ENCODE measurements around the gene RAB6C.
"Not testable (repeated sequence)": the region's sequence is repeated elsewhere in the genome, so short reads cannot be mapped to it uniquely, and the experiment has no call there.

Gene RAB6C

GRCh38 chr2:129945557-129945956 lies 33.9 kb upstream of the RAB6C start:
- Histone ChIP-seq H3K4me3 (ENCODE audit: insufficient read depth, low read length, poor library complexity, severe bottlenecking) (no peak overlapping the region), H4K20me1 (ENCODE audit: low read depth, low read length) (no peaks in the 10 kb centered on the region), H3K27me3 (ENCODE audit: low read length) (no peaks in the 10 kb centered on the region), H3K9me2 (replicated peaks; ENCODE audit: insufficient read depth, low read length) (no peaks in the 10 kb centered on the region), H3K79me2 (ENCODE audit: insufficient read depth, low read length) (no peaks in the 10 kb centered on the region), H3F3A (ENCODE audit: insufficient read depth) (no peaks in the 10 kb centered on the region), H3K36me3 (ENCODE audit: low read length) (no peaks in the 10 kb centered on the region), H3K4me2 (ENCODE audit: low read depth, low read length, poor library complexity, severe bottlenecking) (no peak overlapping the region), H2AFZ (ENCODE audit: low read depth, low read length, severe bottlenecking) (no peak overlapping the region), H3K9me3 (ENCODE audit: insufficient read depth, low read length) (no peaks in the 10 kb centered on the region), H3K9ac (ENCODE audit: low read length) (no peak overlapping the region), H3K27ac (ENCODE audit: low read depth, low read length) (no peak overlapping the region)
- no peak for TF ChIP-seq CTCF (IDR thresholded peaks at IDR 0.05; ENCODE audit: insufficient read depth, low read length, poor library complexity, severe bottlenecking)

GRCh38 chr2:129947712-129948111 lies 31.8 kb upstream of the RAB6C start:
- not testable (repeated sequence) for H3F3A ChIP-seq (ENCODE audit: insufficient read depth); H3K9me2 ChIP-seq (replicated peaks; ENCODE audit: insufficient read depth, low read length); H2AFZ ChIP-seq (ENCODE audit: low read depth, low read length, severe bottlenecking)

GRCh38 chr2:129956171-129956570 lies 23.3 kb upstream of the RAB6C start:
- not testable (repeated sequence) for H3K4me2 ChIP-seq (ENCODE audit: low read depth, low read length, poor library complexity, severe bottlenecking); H4K20me1 ChIP-seq (ENCODE audit: low read depth, low read length); H3F3A ChIP-seq (ENCODE audit: insufficient read depth); H3K9me3 ChIP-seq (ENCODE audit: insufficient read depth, low read length); H3K9ac ChIP-seq (ENCODE audit: low read length); H3K9me2 ChIP-seq (replicated peaks; ENCODE audit: insufficient read depth, low read length); H3K27ac ChIP-seq (ENCODE audit: low read depth, low read length); H3K4me3 ChIP-seq (ENCODE audit: insufficient read depth, low read length, poor library complexity, severe bottlenecking); H3K79me2 ChIP-seq (ENCODE audit: insufficient read depth, low read length); H3K27me3 ChIP-seq (ENCODE audit: low read length); H3K36me3 ChIP-seq (ENCODE audit: low read length); H2AFZ ChIP-seq (ENCODE audit: low read depth, low read length, severe bottlenecking)

More at GRCh38 chr2:129947712-129948111, 31.8 kb upstream of the RAB6C start:
- H3K4me2 ChIP-seq (ENCODE audit: low read depth, low read length, poor library complexity, severe bottlenecking); H3K27me3 ChIP-seq (ENCODE audit: low read length); H3K9ac ChIP-seq (ENCODE audit: low read length); H3K4me3 ChIP-seq (ENCODE audit: insufficient read depth, low read length, poor library complexity, severe bottlenecking); H3K27ac ChIP-seq (ENCODE audit: low read depth, low read length); H3K36me3 ChIP-seq (ENCODE audit: low read length); H4K20me1 ChIP-seq (ENCODE audit: low read depth, low read length); H3K9me3 ChIP-seq (ENCODE audit: insufficient read depth, low read length); H3K79me2 ChIP-seq (ENCODE audit: insufficient read depth, low read length): not testable (repeated sequence)

- no peaks in the 10 kb centered on the region for H3K79me2 ChIP-seq (ENCODE audit: insufficient read depth, low read length)
- H3K36me3 ChIP-seq (ENCODE audit: low read length), result no peaks in the 10 kb centered on the region
- no peak overlapping the region for H3K4me2 ChIP-seq (ENCODE audit: low read depth, low read length, poor library complexity, severe bottlenecking)
- no peaks in the 10 kb centered on the region for H3K27me3 ChIP-seq (ENCODE audit: low read length)
- H3K9ac ChIP-seq (ENCODE audit: low read length), result no peak overlapping the region
- H4K20me1 ChIP-seq (ENCODE audit: low read depth, low read length), result no peaks in the 10 kb centered on the region
- H3K27ac ChIP-seq (ENCODE audit: low read depth, low read length), result no peak overlapping the region
- no peak overlapping the region for H3K4me3 ChIP-seq (ENCODE audit: insufficient read depth, low read length, poor library complexity, severe bottlenecking)
- H3F3A ChIP-seq (ENCODE audit: insufficient read depth), result no peaks in the 10 kb centered on the region
- no peak overlapping the region for H2AFZ ChIP-seq (ENCODE audit: low read depth, low read length, severe bottlenecking)
- H3K9me2 ChIP-seq (replicated peaks; ENCODE audit: insufficient read depth, low read length), result no peaks in the 10 kb centered on the region
- H3K9me3 ChIP-seq (ENCODE audit: insufficient read depth, low read length), result no peaks in the 10 kb centered on the region
- no peak for TF ChIP-seq CTCF (IDR thresholded peaks at IDR 0.05; ENCODE audit: insufficient read depth, low read length, poor library complexity, severe bottlenecking)
- no peak for TF ChIP-seq EZH2phosphoT487 (conservative IDR thresholded peaks at IDR 0.05; ENCODE audit: low read length)
These were observed 21.6 kb upstream of the RAB6C start for GRCh38 chr2:129957891-129958290.

GRCh38 chr2:129958736-129959135 lies 20.7 kb upstream of the RAB6C start:
- H3K27me3 ChIP-seq (ENCODE audit: low read length); H3K4me2 ChIP-seq (ENCODE audit: low read depth, low read length, poor library complexity, severe bottlenecking); H3K79me2 ChIP-seq (ENCODE audit: insufficient read depth, low read length); H3K9me2 ChIP-seq (replicated peaks; ENCODE audit: insufficient read depth, low read length); H3K36me3 ChIP-seq (ENCODE audit: low read length); H3F3A ChIP-seq (ENCODE audit: insufficient read depth); H3K9ac ChIP-seq (ENCODE audit: low read length); H2AFZ ChIP-seq (ENCODE audit: low read depth, low read length, severe bottlenecking); H4K20me1 ChIP-seq (ENCODE audit: low read depth, low read length); H3K27ac ChIP-seq (ENCODE audit: low read depth, low read length); H3K4me3 ChIP-seq (ENCODE audit: insufficient read depth, low read length, poor library complexity, severe bottlenecking); H3K9me3 ChIP-seq (ENCODE audit: insufficient read depth, low read length): not testable (repeated sequence)

GRCh38 chr2:129968605-129969004 lies 10.9 kb upstream of the RAB6C start:
- not testable (repeated sequence) for H3K36me3 ChIP-seq (ENCODE audit: low read length); H3K9ac ChIP-seq (ENCODE audit: low read length); H3K79me2 ChIP-seq (ENCODE audit: insufficient read depth, low read length); H3K4me2 ChIP-seq (ENCODE audit: low read depth, low read length, poor library complexity, severe bottlenecking); H3K9me2 ChIP-seq (replicated peaks; ENCODE audit: insufficient read depth, low read length); H2AFZ ChIP-seq (ENCODE audit: low read depth, low read length, severe bottlenecking); H3F3A ChIP-seq (ENCODE audit: insufficient read depth); H3K9me3 ChIP-seq (ENCODE audit: insufficient read depth, low read length); H4K20me1 ChIP-seq (ENCODE audit: low read depth, low read length); H3K27me3 ChIP-seq (ENCODE audit: low read length); H3K27ac ChIP-seq (ENCODE audit: low read depth, low read length); H3K4me3 ChIP-seq (ENCODE audit: insufficient read depth, low read length, poor library complexity, severe bottlenecking)

Data from SU-DHL-6 (cell line).